HEK293 (cell line): ENCODE measurements around the gene KLHDC7B.

Source experiments
- GLI4 ChIP-seq: fragments of 450-650 bp; formaldehyde crosslinking; IDR thresholded peaks from 2 replicates; pipeline ENCODE4 v1.5.1; 2016; ENCODE audit warnings: missing biosample characterization, missing genetic modification characterization
- PATZ1 ChIP-seq: fragments of 450-650 bp; formaldehyde crosslinking; IDR thresholded peaks from 2 replicates; pipeline ENCODE4 v1.5.1; 2016; ENCODE audit warnings: missing biosample characterization, missing genetic modification characterization
- WT1 ChIP-seq: fragments of 450-650 bp; formaldehyde crosslinking; IDR thresholded peaks from 2 replicates; pipeline ENCODE4 v1.5.1; 2016; ENCODE audit warnings: missing biosample characterization, missing genetic modification characterization
- ZBTB7A ChIP-seq: fragments of 450-650 bp; formaldehyde crosslinking; IDR thresholded peaks from 2 replicates; pipeline ENCODE4 v1.5.1; 2016; ENCODE audit warnings: low read depth, missing biosample characterization, missing genetic modification characterization
- ZBTB8A ChIP-seq: fragments of 450-650 bp; formaldehyde crosslinking; IDR thresholded peaks from 2 replicates; pipeline ENCODE4 v1.5.1; 2016; ENCODE audit warnings: missing biosample characterization, missing genetic modification characterization
- ZNF112 ChIP-seq: fragments of 450-650 bp; formaldehyde crosslinking; IDR thresholded peaks from 2 replicates; pipeline ENCODE4 v1.5.0; 2017; ENCODE audit warnings: missing biosample characterization, missing genetic modification characterization
- ZNF175 ChIP-seq: fragments of 450-650 bp; formaldehyde crosslinking; IDR thresholded peaks from 2 replicates; pipeline ENCODE4 v1.5.1; 2016; ENCODE audit warnings: missing biosample characterization, missing genetic modification characterization
- ZNF221 ChIP-seq: fragments of 450-650 bp; formaldehyde crosslinking; IDR thresholded peaks from 2 replicates; pipeline ENCODE4 v1.5.1; 2017; ENCODE audit warnings: missing biosample characterization, missing genetic modification characterization, borderline replicate concordance
- ZNF248 ChIP-seq: fragments of 450-650 bp; formaldehyde crosslinking; IDR thresholded peaks from 2 replicates; pipeline ENCODE4 v1.5.1; 2017; ENCODE audit warnings: missing biosample characterization, missing genetic modification characterization
- ZNF274 ChIP-seq, 2 experiments: fragments of 200-500 bp in 1 of 2; fragments of 450-650 bp in 1 of 2; sonication (Bioruptor generic) in 1 of 2; formaldehyde crosslinking in 1 of 2; IDR thresholded peaks; 2 replicates each; pipeline versions ENCODE4 v1.5.1 to v1.6.1; 2014 to 2016; ENCODE audit warnings: borderline replicate concordance in 1 of 2, inconsistent platforms in 1 of 2, low read length in 1 of 2, missing biosample characterization in 1 of 2, missing genetic modification characterization in 1 of 2
- ZNF292 ChIP-seq: fragments of 450-650 bp; formaldehyde crosslinking; IDR thresholded peaks from 2 replicates; pipeline ENCODE4 v1.5.1; 2016; ENCODE audit warnings: low read depth, missing biosample characterization, missing genetic modification characterization, borderline replicate concordance
- ZNF561 ChIP-seq: fragments of 450-650 bp; IDR thresholded peaks from 2 replicates; pipeline ENCODE4 v1.5.1; 2018; ENCODE audit warnings: missing biosample characterization, missing genetic modification characterization, borderline replicate concordance
- ZNF585B ChIP-seq: fragments of 450-650 bp; formaldehyde crosslinking; IDR thresholded peaks from 2 replicates; pipeline ENCODE4 v1.5.1; 2016; ENCODE audit warnings: missing biosample characterization, missing genetic modification characterization
- ZNF596 ChIP-seq: fragments of 450-650 bp; IDR thresholded peaks from 2 replicates; pipeline ENCODE4 v1.5.0; 2018; ENCODE audit warnings: missing biosample characterization, mild to moderate bottlenecking, missing genetic modification characterization, moderate library complexity
- ZNF600 ChIP-seq: fragments of 450-650 bp; formaldehyde crosslinking; IDR thresholded peaks from 2 replicates; pipeline ENCODE4 v1.5.1; 2016; ENCODE audit warnings: missing biosample characterization, missing genetic modification characterization
- ZNF610 ChIP-seq: fragments of 450-650 bp; formaldehyde crosslinking; IDR thresholded peaks from 2 replicates; pipeline ENCODE4 v1.5.1; 2016; ENCODE audit warnings: missing biosample characterization, missing genetic modification characterization, borderline replicate concordance
- ZNF707 ChIP-seq: fragments of 450-650 bp; formaldehyde crosslinking; IDR thresholded peaks from 2 replicates; pipeline ENCODE4 v1.5.1; 2016; ENCODE audit warnings: missing biosample characterization, missing genetic modification characterization
- TF ChIP-seq, protein P1 (sequence below): fragments of 450-650 bp; IDR thresholded peaks from 2 replicates; pipeline ENCODE4 v1.5.1; 2018; ENCODE audit warnings: missing biosample characterization, mild to moderate bottlenecking, missing genetic modification characterization
- TF ChIP-seq, protein P2 (sequence below): fragments of 450-650 bp; formaldehyde crosslinking; IDR thresholded peaks from 2 replicates; pipeline ENCODE4 v1.5.1; 2016; ENCODE audit warnings: missing biosample characterization, missing genetic modification characterization, low read depth
- TF ChIP-seq, protein P3 (sequence below): fragments of 450-650 bp; formaldehyde crosslinking; IDR thresholded peaks from 2 replicates; pipeline ENCODE4 v1.5.1; 2016; ENCODE audit warnings: missing biosample characterization, missing genetic modification characterization
- TF ChIP-seq, protein P4 (sequence below): fragments of 450-650 bp; formaldehyde crosslinking; IDR thresholded peaks from 2 replicates; pipeline ENCODE4 v1.5.1; 2016; ENCODE audit warnings: missing biosample characterization, missing genetic modification characterization
- TF ChIP-seq, protein P5 (sequence below): fragments of 450-650 bp; formaldehyde crosslinking; IDR thresholded peaks from 2 replicates; pipeline ENCODE4 v1.5.1; 2017; ENCODE audit warnings: missing biosample characterization, missing genetic modification characterization
- TF ChIP-seq, protein P6 (sequence below): fragments of 450-650 bp; formaldehyde crosslinking; IDR thresholded peaks from 2 replicates; pipeline ENCODE4 v1.5.0; 2017; ENCODE audit warnings: missing biosample characterization, missing genetic modification characterization, borderline replicate concordance

KLHDC7B gene

GRCh38 chr22:50525104-50525857 is 20.4 kb upstream of the KLHDC7B start, which contains the start of gene SCO2 (continued):
- peak; percentile 82 for TF ChIP-seq PATZ1 (tag by site-specific recombination)
- no peak for TF ChIP-seq ZNF221 (tag by site-specific recombination)
- no peak for TF ChIP-seq ZNF274 (IDR thresholded peaks at IDR 0.05; ENCODE audit: low read length)
- TF ChIP-seq ZNF274 (tag by site-specific recombination; IDR thresholded peaks at IDR 0.05; ENCODE audit: borderline replicate concordance) = no peak
- TF ChIP-seq, protein P1, sequence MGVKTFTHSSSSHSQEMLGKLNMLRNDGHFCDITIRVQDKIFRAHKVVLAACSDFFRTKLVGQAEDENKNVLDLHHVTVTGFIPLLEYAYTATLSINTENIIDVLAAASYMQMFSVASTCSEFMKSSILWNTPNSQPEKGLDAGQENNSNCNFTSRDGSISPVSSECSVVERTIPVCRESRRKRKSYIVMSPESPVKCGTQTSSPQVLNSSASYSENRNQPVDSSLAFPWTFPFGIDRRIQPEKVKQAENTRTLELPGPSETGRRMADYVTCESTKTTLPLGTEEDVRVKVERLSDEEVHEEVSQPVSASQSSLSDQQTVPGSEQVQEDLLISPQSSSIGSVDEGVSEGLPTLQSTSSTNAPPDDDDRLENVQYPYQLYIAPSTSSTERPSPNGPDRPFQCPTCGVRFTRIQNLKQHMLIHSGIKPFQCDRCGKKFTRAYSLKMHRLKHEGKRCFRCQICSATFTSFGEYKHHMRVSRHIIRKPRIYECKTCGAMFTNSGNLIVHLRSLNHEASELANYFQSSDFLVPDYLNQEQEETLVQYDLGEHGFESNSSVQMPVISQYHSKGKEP (tag by site-specific recombination) = no peak; the same call in 1 of the 2 replicates
- TF ChIP-seq ZNF561 (tag by site-specific recombination) = peak; percentile 48
- peak; percentile 99 for TF ChIP-seq ZBTB8A (tag by site-specific recombination)
- TF ChIP-seq ZNF112 (tag by site-specific recombination) = no peak
- no peak for TF ChIP-seq ZNF585B
- TF ChIP-seq ZNF610 = peak; percentile 53; the same call in 1 of the 2 replicates
- TF ChIP-seq, protein P2, sequence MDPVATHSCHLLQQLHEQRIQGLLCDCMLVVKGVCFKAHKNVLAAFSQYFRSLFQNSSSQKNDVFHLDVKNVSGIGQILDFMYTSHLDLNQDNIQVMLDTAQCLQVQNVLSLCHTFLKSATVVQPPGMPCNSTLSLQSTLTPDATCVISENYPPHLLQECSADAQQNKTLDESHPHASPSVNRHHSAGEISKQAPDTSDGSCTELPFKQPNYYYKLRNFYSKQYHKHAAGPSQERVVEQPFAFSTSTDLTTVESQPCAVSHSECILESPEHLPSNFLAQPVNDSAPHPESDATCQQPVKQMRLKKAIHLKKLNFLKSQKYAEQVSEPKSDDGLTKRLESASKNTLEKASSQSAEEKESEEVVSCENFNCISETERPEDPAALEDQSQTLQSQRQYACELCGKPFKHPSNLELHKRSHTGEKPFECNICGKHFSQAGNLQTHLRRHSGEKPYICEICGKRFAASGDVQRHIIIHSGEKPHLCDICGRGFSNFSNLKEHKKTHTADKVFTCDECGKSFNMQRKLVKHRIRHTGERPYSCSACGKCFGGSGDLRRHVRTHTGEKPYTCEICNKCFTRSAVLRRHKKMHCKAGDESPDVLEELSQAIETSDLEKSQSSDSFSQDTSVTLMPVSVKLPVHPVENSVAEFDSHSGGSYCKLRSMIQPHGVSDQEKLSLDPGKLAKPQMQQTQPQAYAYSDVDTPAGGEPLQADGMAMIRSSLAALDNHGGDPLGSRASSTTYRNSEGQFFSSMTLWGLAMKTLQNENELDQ (tag by site-specific recombination) = no peak
- TF ChIP-seq, protein P3, sequence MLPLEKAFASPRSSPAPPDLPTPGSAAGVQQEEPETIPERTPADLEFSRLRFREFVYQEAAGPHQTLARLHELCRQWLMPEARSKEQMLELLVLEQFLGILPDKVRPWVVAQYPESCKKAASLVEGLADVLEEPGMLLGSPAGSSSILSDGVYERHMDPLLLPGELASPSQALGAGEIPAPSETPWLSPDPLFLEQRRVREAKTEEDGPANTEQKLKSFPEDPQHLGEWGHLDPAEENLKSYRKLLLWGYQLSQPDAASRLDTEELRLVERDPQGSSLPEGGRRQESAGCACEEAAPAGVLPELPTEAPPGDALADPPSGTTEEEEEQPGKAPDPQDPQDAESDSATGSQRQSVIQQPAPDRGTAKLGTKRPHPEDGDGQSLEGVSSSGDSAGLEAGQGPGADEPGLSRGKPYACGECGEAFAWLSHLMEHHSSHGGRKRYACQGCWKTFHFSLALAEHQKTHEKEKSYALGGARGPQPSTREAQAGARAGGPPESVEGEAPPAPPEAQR (tag by site-specific recombination) = no peak
- no peak for TF ChIP-seq GLI4 (tag by site-specific recombination)
- TF ChIP-seq ZNF596 (tag by site-specific recombination) = no peak
- TF ChIP-seq ZNF248 (tag by site-specific recombination) = no peak
- TF ChIP-seq ZNF707 (tag by site-specific recombination) = no peak
- TF ChIP-seq, protein P4, sequence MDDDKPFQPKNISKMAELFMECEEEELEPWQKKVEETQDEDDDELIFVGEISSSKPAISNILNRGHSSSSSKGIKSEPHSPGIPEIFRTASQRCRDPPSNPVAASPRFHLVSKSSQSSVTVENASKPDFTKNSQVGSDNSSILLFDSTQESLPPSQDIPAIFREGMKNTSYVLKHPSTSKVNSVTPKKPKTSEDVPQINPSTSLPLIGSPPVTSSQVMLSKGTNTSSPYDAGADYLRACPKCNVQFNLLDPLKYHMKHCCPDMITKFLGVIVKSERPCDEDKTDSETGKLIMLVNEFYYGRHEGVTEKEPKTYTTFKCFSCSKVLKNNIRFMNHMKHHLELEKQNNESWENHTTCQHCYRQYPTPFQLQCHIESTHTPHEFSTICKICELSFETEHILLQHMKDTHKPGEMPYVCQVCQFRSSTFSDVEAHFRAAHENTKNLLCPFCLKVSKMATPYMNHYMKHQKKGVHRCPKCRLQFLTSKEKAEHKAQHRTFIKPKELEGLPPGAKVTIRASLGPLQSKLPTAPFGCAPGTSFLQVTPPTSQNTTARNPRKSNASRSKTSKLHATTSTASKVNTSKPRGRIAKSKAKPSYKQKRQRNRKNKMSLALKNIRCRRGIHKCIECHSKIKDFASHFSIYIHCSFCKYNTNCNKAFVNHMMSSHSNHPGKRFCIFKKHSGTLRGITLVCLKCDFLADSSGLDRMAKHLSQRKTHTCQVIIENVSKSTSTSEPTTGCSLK (tag by site-specific recombination) = no peak
- peak; percentile 72; the same call in 1 of the 2 replicates for TF ChIP-seq ZNF600
- TF ChIP-seq, protein P5, sequence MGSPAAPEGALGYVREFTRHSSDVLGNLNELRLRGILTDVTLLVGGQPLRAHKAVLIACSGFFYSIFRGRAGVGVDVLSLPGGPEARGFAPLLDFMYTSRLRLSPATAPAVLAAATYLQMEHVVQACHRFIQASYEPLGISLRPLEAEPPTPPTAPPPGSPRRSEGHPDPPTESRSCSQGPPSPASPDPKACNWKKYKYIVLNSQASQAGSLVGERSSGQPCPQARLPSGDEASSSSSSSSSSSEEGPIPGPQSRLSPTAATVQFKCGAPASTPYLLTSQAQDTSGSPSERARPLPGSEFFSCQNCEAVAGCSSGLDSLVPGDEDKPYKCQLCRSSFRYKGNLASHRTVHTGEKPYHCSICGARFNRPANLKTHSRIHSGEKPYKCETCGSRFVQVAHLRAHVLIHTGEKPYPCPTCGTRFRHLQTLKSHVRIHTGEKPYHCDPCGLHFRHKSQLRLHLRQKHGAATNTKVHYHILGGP (tag by site-specific recombination) = no peak
- no peak; the same call in 1 of the 2 replicates for TF ChIP-seq WT1
- TF ChIP-seq ZNF292 = no peak
- TF ChIP-seq, protein P6, sequence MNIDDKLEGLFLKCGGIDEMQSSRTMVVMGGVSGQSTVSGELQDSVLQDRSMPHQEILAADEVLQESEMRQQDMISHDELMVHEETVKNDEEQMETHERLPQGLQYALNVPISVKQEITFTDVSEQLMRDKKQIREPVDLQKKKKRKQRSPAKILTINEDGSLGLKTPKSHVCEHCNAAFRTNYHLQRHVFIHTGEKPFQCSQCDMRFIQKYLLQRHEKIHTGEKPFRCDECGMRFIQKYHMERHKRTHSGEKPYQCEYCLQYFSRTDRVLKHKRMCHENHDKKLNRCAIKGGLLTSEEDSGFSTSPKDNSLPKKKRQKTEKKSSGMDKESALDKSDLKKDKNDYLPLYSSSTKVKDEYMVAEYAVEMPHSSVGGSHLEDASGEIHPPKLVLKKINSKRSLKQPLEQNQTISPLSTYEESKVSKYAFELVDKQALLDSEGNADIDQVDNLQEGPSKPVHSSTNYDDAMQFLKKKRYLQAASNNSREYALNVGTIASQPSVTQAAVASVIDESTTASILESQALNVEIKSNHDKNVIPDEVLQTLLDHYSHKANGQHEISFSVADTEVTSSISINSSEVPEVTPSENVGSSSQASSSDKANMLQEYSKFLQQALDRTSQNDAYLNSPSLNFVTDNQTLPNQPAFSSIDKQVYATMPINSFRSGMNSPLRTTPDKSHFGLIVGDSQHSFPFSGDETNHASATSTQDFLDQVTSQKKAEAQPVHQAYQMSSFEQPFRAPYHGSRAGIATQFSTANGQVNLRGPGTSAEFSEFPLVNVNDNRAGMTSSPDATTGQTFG (tag by site-specific recombination) = no peak
- no peak for TF ChIP-seq ZNF175 (tag by site-specific recombination)
- TF ChIP-seq ZBTB7A = peak; percentile 76
